ENCODE measurements around the gene RERG.

The RERG gene

GRCh38 chr12:15216036-15216889, 5.0 kb downstream of the RERG start:
- DNase-seq (ENCODE audit: low read depth, low spot score): no peak
- POLR2A ChIA-PET: no interaction called here
- H3K4me3 ChIP-seq (ENCODE audit: low read depth, low read length): no peak overlapping the region
- no peak for TF ChIP-seq CTCF (IDR thresholded peaks at IDR 0.05; ENCODE audit: insufficient read depth, low read length, missing control alignments)
- CTCF ChIA-PET: no interaction called here

- ChIA-PET POLR2A (interaction anchor here (0.6 kb wide), 1 partner anchor 189 kb away, joined by 3 read pairs; no protein-coding TSS in a partner anchor), CTCF (interaction anchor here (0.6 kb wide), 1 partner anchor 12 kb away, joined by 3 read pairs; no protein-coding TSS in a partner anchor)
- no peak for DNase-seq (ENCODE audit: low read depth, low spot score)
- no peak for TF ChIP-seq CTCF (IDR thresholded peaks at IDR 0.05; ENCODE audit: insufficient read depth, low read length, missing control alignments)
- no peak overlapping the region for H3K4me3 ChIP-seq (ENCODE audit: low read depth, low read length)
These were observed 6.2 kb downstream of the RERG start for GRCh38 chr12:15214851-15215601.

- ChIA-PET CTCF (interaction anchor here (0.8 to 2.9 kb wide), 3 partner anchors 9 to 14 kb away, joined by 3 to 20 read pairs (median 4); partner anchors contain the start of gene RERG), POLR2A (no interaction called here)
- no peak for TF ChIP-seq CTCF (IDR thresholded peaks at IDR 0.05; ENCODE audit: insufficient read depth, low read length, missing control alignments)
- DNase-seq (ENCODE audit: low read depth, low spot score): no peak
- H3K4me3 ChIP-seq (ENCODE audit: low read depth, low read length): no peak overlapping the region
These were observed 8.3 kb downstream of the RERG start for GRCh38 chr12:15212930-15213329.

- no peak overlapping the region for H3K4me3 ChIP-seq (ENCODE audit: low read depth, low read length)
- peak; percentile 26 for DNase-seq (ENCODE audit: low read depth, low spot score)
- CTCF ChIA-PET: interaction anchor here (0.6 to 1.3 kb wide), 5 partner anchors 11 to 351 kb away, joined by 3 to 5 read pairs (median 3); no protein-coding TSS in a partner anchor
- POLR2A ChIA-PET: no interaction called here
- TF ChIP-seq CTCF (IDR thresholded peaks at IDR 0.05; ENCODE audit: insufficient read depth, low read length, missing control alignments): no peak
These were observed 11.4 kb downstream of the RERG start for GRCh38 chr12:15209782-15210181.

- ChIA-PET CTCF (interaction anchor here (1.0 to 3.8 kb wide), 4 partner anchors 11 to 14 kb away, joined by 3 to 30 read pairs (median 4); partner anchors contain the start of gene RERG), POLR2A (no interaction called here)
- TF ChIP-seq CTCF (IDR thresholded peaks at IDR 0.05; ENCODE audit: insufficient read depth, low read length, missing control alignments): no peak
- DNase-seq (ENCODE audit: low read depth, low spot score): no peak
- H3K4me3 ChIP-seq (ENCODE audit: low read depth, low read length): no peak overlapping the region
These were observed 12.2 kb downstream of the RERG start for GRCh38 chr12:15208871-15209656.

All from AG04449 (cell line).